Glutamatergic neuron (in vitro differentiated cells): ENCODE data around the gene RNF208. TPM values are rescaled to one million over a fixed set of nuclear protein-coding genes. Genes with fewer than 3 reads are reported as not detected.

Experiments used
- DNase-seq: peaks from one replicate; pipeline ENCODE4 v3.0.0; 2022
- H3K27ac Mint-ChIP-seq: one replicate; pipeline ENCODE4 v1.8.0; 2020; ENCODE audit warnings: mild to moderate bottlenecking, mixed read lengths, inconsistent platforms; ENCODE audit not compliant: unreplicated experiment
- H3K27me3 Mint-ChIP-seq: one replicate; pipeline ENCODE4 v1.8.0; 2020; ENCODE audit warnings: mild to moderate bottlenecking, moderate library complexity, mixed read lengths, inconsistent platforms; ENCODE audit not compliant: unreplicated experiment
- H3K36me3 Mint-ChIP-seq: one replicate; pipeline ENCODE4 v1.8.0; 2020; ENCODE audit warnings: mild to moderate bottlenecking, mixed read lengths, inconsistent platforms; ENCODE audit not compliant: unreplicated experiment
- H3K4me1 Mint-ChIP-seq: one replicate; pipeline ENCODE4 v1.8.0; 2020; ENCODE audit warnings: mild to moderate bottlenecking, low read depth, mixed read lengths, inconsistent platforms; ENCODE audit not compliant: unreplicated experiment
- H3K4me3 Mint-ChIP-seq: one replicate; pipeline ENCODE4 v1.8.0; 2020; ENCODE audit warnings: mild to moderate bottlenecking, mixed read lengths, inconsistent platforms; ENCODE audit not compliant: unreplicated experiment
- H3K9me3 Mint-ChIP-seq: one replicate; pipeline ENCODE4 v1.8.0; 2020; ENCODE audit warnings: mild to moderate bottlenecking, moderate library complexity, mixed read lengths, inconsistent platforms; ENCODE audit not compliant: unreplicated experiment
- CTCF ChIP-seq: fragments of 200-600 bp; sonication (generic); IDR thresholded peaks from one replicate; pipeline ENCODE4 v1.5.0; 2021; ENCODE audit not compliant: partially characterized antibody, unreplicated experiment
- long read RNA-seq: library from polyadenylated mRNA; unstranded; transcript quantifications from one replicate; pipeline ENCODE4 v2.0.0, GENCODE V29; 2020; ENCODE audit not compliant: unreplicated experiment
- total RNA-seq: library from RNA; stranded (reverse); fragmentation: NEBNext Ultra II Directional; extraction: Animal tissue kit (Norgen Biotek cat#: 25700); gene quantifications from one replicate; pipeline ENCODE4 v1.2.1, GENCODE V29; 2021; ENCODE audit not compliant: unreplicated experiment

Gene RNF208
- 24.8 TPM for total RNA-seq
- long read RNA-seq, partial matches to known transcripts: 0 of 2 reads
- long read RNA-seq, other reads (novel, unspliced or antisense): 0 of 2 reads

GRCh38 chr9:137222190-137223077, at the start of gene RNF208:
TSS of gene RNF208 (minus strand) at chr9:137222240. CDS start at chr9:137221212, 1,028 bp downstream.
- H3K27me3 Mint-ChIP-seq: peaks cover 4% of the 10 kb centered on the region
- DNase-seq: peak; percentile 57

GRCh38 chr9:137271696-137272076, 49.6 kb upstream of the RNF208 start:
- H3K27ac Mint-ChIP-seq: peak overlapping the region; percentile 28
- H3K4me1 Mint-ChIP-seq: peaks cover 17% of the 10 kb centered on the region
- peaks cover 10% of the 10 kb centered on the region for H3K9me3 Mint-ChIP-seq
- no peak for TF ChIP-seq CTCF
- DNase-seq: no peak
- no peaks in the 10 kb centered on the region for H3K36me3 Mint-ChIP-seq
- peaks cover 9% of the 10 kb centered on the region for H3K27me3 Mint-ChIP-seq
- H3K4me3 Mint-ChIP-seq: no peak overlapping the region

More at GRCh38 chr9:137222190-137223077, at the start of gene RNF208:
- Mint-ChIP-seq H3K27ac (peak within 1 kb of the TSS; percentile 17), H3K9me3 (peaks cover 6% of the 10 kb centered on the region), H3K4me1 (peaks cover 3% of the 10 kb centered on the region), H3K4me3 (peak within 1 kb of the TSS; percentile 88), H3K36me3 (no peaks in the 10 kb centered on the region)
- no peak for TF ChIP-seq CTCF

GRCh38 chr9:137270929-137271695, 49.1 kb upstream of the RNF208 start:
- H3K27ac Mint-ChIP-seq: peak overlapping the region; percentile 28
- H3K27me3 Mint-ChIP-seq: peaks cover 9% of the 10 kb centered on the region
- no peak for TF ChIP-seq CTCF
- no peaks in the 10 kb centered on the region for H3K36me3 Mint-ChIP-seq
- peaks cover 17% of the 10 kb centered on the region for H3K4me1 Mint-ChIP-seq
- no peak for DNase-seq
- H3K4me3 Mint-ChIP-seq: no peak overlapping the region
- H3K9me3 Mint-ChIP-seq: peaks cover 10% of the 10 kb centered on the region

GRCh38 chr9:137269231-137269772, 47.3 kb upstream of the RNF208 start:
- Mint-ChIP-seq H3K27me3 (peaks cover 5% of the 10 kb centered on the region), H3K9me3 (peaks cover 4% of the 10 kb centered on the region), H3K27ac (no peak overlapping the region), H3K4me1 (peaks cover 3% of the 10 kb centered on the region), H3K4me3 (no peak overlapping the region), H3K36me3 (no peaks in the 10 kb centered on the region)
- no peak for DNase-seq
- TF ChIP-seq CTCF: no peak
